Liver (tissue), 9 donors: ENCODE results near the gene LGALS9. TPM values are rescaled to one million over a fixed set of nuclear protein-coding genes. Genes with fewer than 3 reads are reported as not detected.

Experiments
- DNase-seq: peaks from one replicate; pipeline ENCODE4 v3.0.0-alpha.2; 2017; ENCODE audit warnings: low spot score
- H3K27ac ChIP-seq, 2 donors: one replicate each; pipeline ENCODE4 v1.7.0; 2013; ENCODE audit warnings: inconsistent platforms in 2 of 2, low read length in 2 of 2, control low read depth in 1 of 2, low read depth in 1 of 2, mild to moderate bottlenecking in 1 of 2
- H3K27me3 ChIP-seq, 4 donors: one replicate each; pipeline versions ENCODE4 v1.6.1 to v1.7.0; 2013; ENCODE audit warnings: low read length in 3 of 4, inconsistent platforms in 1 of 4, mild to moderate bottlenecking in 1 of 4, moderate library complexity in 1 of 4; ENCODE audit not compliant: control insufficient read depth in 4 of 4, insufficient read depth in 4 of 4
- H3K36me3 ChIP-seq, 4 donors: one replicate each; pipeline versions ENCODE4 v1.6.1 to v1.7.0; 2013; ENCODE audit warnings: low read length in 3 of 4, mild to moderate bottlenecking in 3 of 4, low read depth in 1 of 4, moderate library complexity in 1 of 4; ENCODE audit not compliant: control insufficient read depth in 4 of 4, insufficient read depth in 3 of 4
- H3K4me1 ChIP-seq, 4 donors: one replicate each; pipeline versions ENCODE4 v1.6.1 to v1.7.0; 2013; ENCODE audit warnings: low read length in 3 of 4, mild to moderate bottlenecking in 3 of 4, moderate library complexity in 1 of 4; ENCODE audit not compliant: control insufficient read depth in 4 of 4, insufficient read depth in 4 of 4
- H3K4me3 ChIP-seq, 3 donors: one replicate each; pipeline versions ENCODE4 v1.6.1 to v1.7.0; 2013; ENCODE audit warnings: low read length in 3 of 3, control low read depth in 1 of 3, low read depth in 1 of 3, mild to moderate bottlenecking in 1 of 3
- H3K9ac ChIP-seq, 2 donors: one replicate each; pipeline ENCODE4 v1.7.0; 2013; ENCODE audit warnings: low read length in 2 of 2, mild to moderate bottlenecking in 2 of 2, moderate library complexity in 2 of 2, control low read depth in 1 of 2, low read depth in 1 of 2
- H3K9me3 ChIP-seq, 4 donors: one replicate each; pipeline versions ENCODE4 v1.6.1 to v1.7.0; 2013; ENCODE audit warnings: low read length in 3 of 4; ENCODE audit not compliant: control insufficient read depth in 4 of 4
- EGR1 ChIP-seq, 2 donors: IDR thresholded peaks; 2 replicates each; pipeline ENCODE4 v1.6.1; 2016 to 2018; ENCODE audit warnings: antibody characterized with exemption in 2 of 2, low read depth in 2 of 2
- FOXA1 ChIP-seq: IDR thresholded peaks from 2 replicates; pipeline ENCODE4 v1.6.1; 2016; ENCODE audit warnings: antibody characterized with exemption
- FOXA2 ChIP-seq: IDR thresholded peaks from 2 replicates; pipeline ENCODE4 v1.6.1; 2016; ENCODE audit warnings: antibody characterized with exemption
- GABPA ChIP-seq, 2 donors: IDR thresholded peaks in 1 of 2; conservative IDR thresholded peaks in 1 of 2; 2 replicates each; pipeline ENCODE4 v1.6.1; 2016; ENCODE audit warnings: antibody characterized with exemption in 2 of 2, mild to moderate bottlenecking in 1 of 2, moderate library complexity in 1 of 2
- HNF4A ChIP-seq, 2 donors: conservative IDR thresholded peaks; 2 replicates each; pipeline ENCODE4 v1.6.1; 2016; ENCODE audit warnings: antibody characterized with exemption in 2 of 2, mild to moderate bottlenecking in 2 of 2
- HNF4G ChIP-seq: IDR thresholded peaks from 2 replicates; pipeline ENCODE4 v1.6.1; 2016; ENCODE audit warnings: antibody characterized with exemption
- JUND ChIP-seq, 2 donors: IDR thresholded peaks; 2 replicates each; pipeline ENCODE4 v1.6.1; 2016; ENCODE audit warnings: antibody characterized with exemption in 2 of 2
- NR2F2 ChIP-seq: IDR thresholded peaks from 2 replicates; pipeline ENCODE4 v1.6.1; 2016; ENCODE audit warnings: antibody characterized with exemption
- RAD21 ChIP-seq, 2 donors: IDR thresholded peaks; 2 replicates each; pipeline ENCODE4 v1.6.1; 2016; ENCODE audit warnings: antibody characterized with exemption in 2 of 2, mild to moderate bottlenecking in 2 of 2
- RXRA ChIP-seq, 2 donors: IDR thresholded peaks; 2 replicates each; pipeline ENCODE4 v1.6.1; 2017 to 2018; ENCODE audit warnings: antibody characterized with exemption in 2 of 2, mild to moderate bottlenecking in 1 of 2
- SP1 ChIP-seq: IDR thresholded peaks from 2 replicates; pipeline ENCODE4 v1.6.1; 2018; ENCODE audit warnings: antibody characterized with exemption, mild to moderate bottlenecking
- TAF1 ChIP-seq: conservative IDR thresholded peaks from 2 replicates; pipeline ENCODE4 v1.6.1; 2016; ENCODE audit warnings: antibody characterized with exemption, mild to moderate bottlenecking
- YY1 ChIP-seq: IDR thresholded peaks from 2 replicates; pipeline ENCODE4 v1.6.1; 2016; ENCODE audit warnings: antibody characterized with exemption, mild to moderate bottlenecking
- WGBS: extraction: QIAGEN DNeasy Blood & Tissue Kit; methylation state at CpG from one replicate; pipeline ENCODE4 v1.1.7; 2013; 5-methylcytosine and 5-hydroxymethylcytosine counted together
- polyA plus RNA-seq, 2 donors: library from polyadenylated mRNA; stranded (reverse) in 1 of 2; unstranded in 1 of 2; fragments of 200-250 nt in 1 of 2; fragments of >200 nt in 1 of 2; fragmentation: Nextera tagmentation in 1 of 2; extraction: Ambion mirVana in 1 of 2; gene quantifications; one replicate each; pipeline versions ENCODE4 v1.2.1 to v1.2.3, GENCODE V29; 2013 to 2015
- total RNA-seq, 2 donors: library from RNA; depleted of rRNA; stranded (reverse); fragments of >200 nt; gene quantifications; one replicate each; pipeline ENCODE4 v1.2.3, GENCODE V29; 2014
- TF ChIP-seq, protein P1 (sequence below): IDR thresholded peaks from 2 replicates; pipeline ENCODE4 v1.6.1; 2016; ENCODE audit warnings: antibody characterized with exemption
- TF ChIP-seq, protein P2 (sequence below): IDR thresholded peaks from 2 replicates; pipeline ENCODE4 v1.6.1; 2016; ENCODE audit warnings: antibody characterized with exemption
- TF ChIP-seq, protein P3 (sequence below): IDR thresholded peaks from 2 replicates; pipeline ENCODE4 v1.6.1; 2016; ENCODE audit warnings: antibody characterized with exemption, mild to moderate bottlenecking
- TF ChIP-seq, protein P4 (sequence below): fragments of 150-350 bp; IDR thresholded peaks from 2 replicates; pipeline ENCODE4 v1.5.1; 2017; ENCODE audit warnings: improper control_type of control experiment, low read depth, low read length; ENCODE audit not compliant: missing input control
- TF ChIP-seq, protein P5 (sequence below): IDR thresholded peaks from 2 replicates; pipeline ENCODE4 v1.6.1; 2016; ENCODE audit warnings: antibody characterized with exemption
- donor health status: healthy.
- donor health status: healthy.
- donor health status: healthy.
- donor health status: healthy.
- donor health status: healthy.

LGALS9 gene
- total and polyA plus RNA-seq, 4 donors, result 6.1 to 24.7 (median 13.5) TPM

DNA sequence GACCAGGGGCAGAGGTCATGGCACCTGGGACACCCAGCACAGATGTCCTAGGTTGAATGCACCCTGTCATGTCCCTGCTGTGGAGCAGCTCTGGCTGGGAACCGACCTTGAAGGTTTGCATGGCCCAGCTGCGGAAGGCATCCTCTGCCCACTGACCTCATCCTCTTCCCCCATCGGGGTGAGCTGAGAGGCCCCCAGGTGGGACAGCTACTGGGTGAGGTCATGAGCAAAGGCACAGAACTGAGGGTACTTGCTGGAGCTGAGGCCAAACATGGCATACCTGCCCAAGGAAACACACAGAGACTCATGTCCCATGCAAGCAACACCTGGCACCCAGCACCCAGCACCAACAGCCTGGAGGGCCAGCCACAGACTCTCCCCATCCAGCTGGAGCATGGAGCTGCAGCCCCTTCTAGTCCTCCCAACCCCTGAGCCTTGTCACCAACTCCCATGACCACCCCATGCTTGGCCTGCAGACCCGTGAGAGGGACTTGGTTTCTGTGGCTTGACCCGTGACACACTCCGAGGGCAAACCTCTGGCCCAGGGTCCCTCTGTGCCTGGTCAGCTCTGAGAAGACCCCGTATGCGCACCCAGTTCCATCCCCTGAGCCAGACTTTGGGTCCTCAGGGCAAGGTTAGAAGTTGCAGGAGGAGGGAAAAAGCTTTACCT, 33.1 kb downstream of the LGALS9 start:
- no peak overlapping the region for H3K27ac ChIP-seq
- H3K4me3 ChIP-seq, result no peak overlapping the region
- TF ChIP-seq FOXA2, result no peak
- no peak for TF ChIP-seq EGR1 (IDR thresholded peaks at IDR 0.05; ENCODE audit: low read depth in 2 of 2)
- TF ChIP-seq, protein P1, sequence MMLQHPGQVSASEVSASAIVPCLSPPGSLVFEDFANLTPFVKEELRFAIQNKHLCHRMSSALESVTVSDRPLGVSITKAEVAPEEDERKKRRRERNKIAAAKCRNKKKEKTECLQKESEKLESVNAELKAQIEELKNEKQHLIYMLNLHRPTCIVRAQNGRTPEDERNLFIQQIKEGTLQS, result no peak
- no peak for TF ChIP-seq JUND (IDR thresholded peaks at IDR 0.05)
- no peak for TF ChIP-seq HNF4G
- TF ChIP-seq RXRA (IDR thresholded peaks at IDR 0.05), result no peak
- TF ChIP-seq, protein P2, sequence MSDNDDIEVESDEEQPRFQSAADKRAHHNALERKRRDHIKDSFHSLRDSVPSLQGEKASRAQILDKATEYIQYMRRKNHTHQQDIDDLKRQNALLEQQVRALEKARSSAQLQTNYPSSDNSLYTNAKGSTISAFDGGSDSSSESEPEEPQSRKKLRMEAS, result no peak
- TF ChIP-seq, protein P3, sequence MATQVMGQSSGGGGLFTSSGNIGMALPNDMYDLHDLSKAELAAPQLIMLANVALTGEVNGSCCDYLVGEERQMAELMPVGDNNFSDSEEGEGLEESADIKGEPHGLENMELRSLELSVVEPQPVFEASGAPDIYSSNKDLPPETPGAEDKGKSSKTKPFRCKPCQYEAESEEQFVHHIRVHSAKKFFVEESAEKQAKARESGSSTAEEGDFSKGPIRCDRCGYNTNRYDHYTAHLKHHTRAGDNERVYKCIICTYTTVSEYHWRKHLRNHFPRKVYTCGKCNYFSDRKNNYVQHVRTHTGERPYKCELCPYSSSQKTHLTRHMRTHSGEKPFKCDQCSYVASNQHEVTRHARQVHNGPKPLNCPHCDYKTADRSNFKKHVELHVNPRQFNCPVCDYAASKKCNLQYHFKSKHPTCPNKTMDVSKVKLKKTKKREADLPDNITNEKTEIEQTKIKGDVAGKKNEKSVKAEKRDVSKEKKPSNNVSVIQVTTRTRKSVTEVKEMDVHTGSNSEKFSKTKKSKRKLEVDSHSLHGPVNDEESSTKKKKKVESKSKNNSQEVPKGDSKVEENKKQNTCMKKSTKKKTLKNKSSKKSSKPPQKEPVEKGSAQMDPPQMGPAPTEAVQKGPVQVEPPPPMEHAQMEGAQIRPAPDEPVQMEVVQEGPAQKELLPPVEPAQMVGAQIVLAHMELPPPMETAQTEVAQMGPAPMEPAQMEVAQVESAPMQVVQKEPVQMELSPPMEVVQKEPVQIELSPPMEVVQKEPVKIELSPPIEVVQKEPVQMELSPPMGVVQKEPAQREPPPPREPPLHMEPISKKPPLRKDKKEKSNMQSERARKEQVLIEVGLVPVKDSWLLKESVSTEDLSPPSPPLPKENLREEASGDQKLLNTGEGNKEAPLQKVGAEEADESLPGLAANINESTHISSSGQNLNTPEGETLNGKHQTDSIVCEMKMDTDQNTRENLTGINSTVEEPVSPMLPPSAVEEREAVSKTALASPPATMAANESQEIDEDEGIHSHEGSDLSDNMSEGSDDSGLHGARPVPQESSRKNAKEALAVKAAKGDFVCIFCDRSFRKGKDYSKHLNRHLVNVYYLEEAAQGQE, result no peak
- TF ChIP-seq YY1, result no peak
- no peak for TF ChIP-seq TAF1
- TF ChIP-seq GABPA (IDR thresholded peaks at IDR 0.05 in 1 of 2, conservative IDR thresholded peaks at IDR 0.05 in 1 of 2), result no peak
- no peak for TF ChIP-seq HNF4A (conservative IDR thresholded peaks at IDR 0.05)
- TF ChIP-seq, protein P4, sequence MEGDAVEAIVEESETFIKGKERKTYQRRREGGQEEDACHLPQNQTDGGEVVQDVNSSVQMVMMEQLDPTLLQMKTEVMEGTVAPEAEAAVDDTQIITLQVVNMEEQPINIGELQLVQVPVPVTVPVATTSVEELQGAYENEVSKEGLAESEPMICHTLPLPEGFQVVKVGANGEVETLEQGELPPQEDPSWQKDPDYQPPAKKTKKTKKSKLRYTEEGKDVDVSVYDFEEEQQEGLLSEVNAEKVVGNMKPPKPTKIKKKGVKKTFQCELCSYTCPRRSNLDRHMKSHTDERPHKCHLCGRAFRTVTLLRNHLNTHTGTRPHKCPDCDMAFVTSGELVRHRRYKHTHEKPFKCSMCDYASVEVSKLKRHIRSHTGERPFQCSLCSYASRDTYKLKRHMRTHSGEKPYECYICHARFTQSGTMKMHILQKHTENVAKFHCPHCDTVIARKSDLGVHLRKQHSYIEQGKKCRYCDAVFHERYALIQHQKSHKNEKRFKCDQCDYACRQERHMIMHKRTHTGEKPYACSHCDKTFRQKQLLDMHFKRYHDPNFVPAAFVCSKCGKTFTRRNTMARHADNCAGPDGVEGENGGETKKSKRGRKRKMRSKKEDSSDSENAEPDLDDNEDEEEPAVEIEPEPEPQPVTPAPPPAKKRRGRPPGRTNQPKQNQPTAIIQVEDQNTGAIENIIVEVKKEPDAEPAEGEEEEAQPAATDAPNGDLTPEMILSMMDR, result no peak
- no peak for TF ChIP-seq FOXA1
- TF ChIP-seq, protein P5, sequence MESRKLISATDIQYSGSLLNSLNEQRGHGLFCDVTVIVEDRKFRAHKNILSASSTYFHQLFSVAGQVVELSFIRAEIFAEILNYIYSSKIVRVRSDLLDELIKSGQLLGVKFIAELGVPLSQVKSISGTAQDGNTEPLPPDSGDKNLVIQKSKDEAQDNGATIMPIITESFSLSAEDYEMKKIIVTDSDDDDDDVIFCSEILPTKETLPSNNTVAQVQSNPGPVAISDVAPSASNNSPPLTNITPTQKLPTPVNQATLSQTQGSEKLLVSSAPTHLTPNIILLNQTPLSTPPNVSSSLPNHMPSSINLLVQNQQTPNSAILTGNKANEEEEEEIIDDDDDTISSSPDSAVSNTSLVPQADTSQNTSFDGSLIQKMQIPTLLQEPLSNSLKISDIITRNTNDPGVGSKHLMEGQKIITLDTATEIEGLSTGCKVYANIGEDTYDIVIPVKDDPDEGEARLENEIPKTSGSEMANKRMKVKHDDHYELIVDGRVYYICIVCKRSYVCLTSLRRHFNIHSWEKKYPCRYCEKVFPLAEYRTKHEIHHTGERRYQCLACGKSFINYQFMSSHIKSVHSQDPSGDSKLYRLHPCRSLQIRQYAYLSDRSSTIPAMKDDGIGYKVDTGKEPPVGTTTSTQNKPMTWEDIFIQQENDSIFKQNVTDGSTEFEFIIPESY, result no peak
- TF ChIP-seq RAD21 (IDR thresholded peaks at IDR 0.05), result no peak
- TF ChIP-seq SP1, result no peak
- TF ChIP-seq NR2F2, result no peak
- DNase-seq, result no peak
- WGBS, result 93% methylated on average over 8 of the region's 8 CpGs
- no peak overlapping the region for H3K9ac ChIP-seq
- H3K36me3 ChIP-seq, result no peaks in the 10 kb centered on the region
- H3K4me1 ChIP-seq, result no peaks in the 10 kb centered on the region
- H3K9me3 ChIP-seq, result no peaks in the 10 kb centered on the region
- no peaks in the 10 kb centered on the region for H3K27me3 ChIP-seq
